LNCAP (cell line): Measurements from ENCODE around the gene SLC5A1.

Experiments
- CTCF ChIP-seq: fragments of 450-650 bp; IDR thresholded peaks from 2 replicates; pipeline ENCODE4 v1.5.1; 2017; ENCODE audit warnings: mild to moderate bottlenecking

The SLC5A1 gene

DNA sequence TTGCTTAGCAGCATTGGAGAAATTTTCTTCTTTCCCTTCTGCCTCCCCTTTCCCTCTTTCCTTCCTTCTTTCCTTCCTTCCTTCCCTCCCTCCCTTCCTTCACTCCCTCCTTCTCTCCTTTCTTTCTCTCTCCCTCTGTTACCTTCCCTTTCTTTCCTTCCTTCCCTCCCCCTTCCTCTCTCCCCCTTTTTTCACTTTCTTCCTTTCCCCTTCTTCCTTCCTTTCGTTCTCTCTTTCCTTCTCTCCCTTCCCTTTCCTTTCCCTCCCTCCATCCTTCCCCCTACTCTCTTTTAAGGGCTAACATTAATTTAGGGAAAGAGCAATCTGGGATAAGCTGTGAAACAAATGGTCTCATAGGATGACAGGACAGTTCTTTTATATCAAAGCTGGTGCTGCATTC lies 34.1 kb downstream of the SLC5A1 start:
- TF ChIP-seq CTCF, result no peak

GRCh38 chr22:32079130-32080089 lies 36.3 kb downstream of the SLC5A1 start:
- TF ChIP-seq CTCF, result no peak

GRCh38 chr22:32080904-32081303 lies 37.8 kb downstream of the SLC5A1 start:
- TF ChIP-seq CTCF, result peak; percentile 90

DNA sequence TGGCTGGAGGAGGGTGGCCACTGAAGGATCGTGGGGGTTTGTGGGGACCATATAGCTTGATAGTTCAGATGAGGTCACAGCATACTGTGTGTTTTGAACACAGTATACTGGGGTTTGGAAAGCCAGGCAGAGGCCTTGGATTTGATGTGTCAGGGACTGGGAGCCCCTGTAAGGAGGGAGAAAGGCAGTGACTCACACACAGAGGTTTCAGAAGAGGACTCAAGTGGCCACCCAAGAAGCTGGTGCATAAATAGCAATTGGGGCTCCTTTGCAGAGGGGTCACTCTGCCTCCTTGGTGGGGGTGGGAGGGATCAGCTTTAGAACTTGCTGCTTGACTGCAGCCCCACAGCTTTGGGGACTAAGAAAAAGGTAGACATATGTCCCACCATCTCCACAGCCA lies 39.3 kb downstream of the SLC5A1 start:
- no peak for TF ChIP-seq CTCF

DNA sequence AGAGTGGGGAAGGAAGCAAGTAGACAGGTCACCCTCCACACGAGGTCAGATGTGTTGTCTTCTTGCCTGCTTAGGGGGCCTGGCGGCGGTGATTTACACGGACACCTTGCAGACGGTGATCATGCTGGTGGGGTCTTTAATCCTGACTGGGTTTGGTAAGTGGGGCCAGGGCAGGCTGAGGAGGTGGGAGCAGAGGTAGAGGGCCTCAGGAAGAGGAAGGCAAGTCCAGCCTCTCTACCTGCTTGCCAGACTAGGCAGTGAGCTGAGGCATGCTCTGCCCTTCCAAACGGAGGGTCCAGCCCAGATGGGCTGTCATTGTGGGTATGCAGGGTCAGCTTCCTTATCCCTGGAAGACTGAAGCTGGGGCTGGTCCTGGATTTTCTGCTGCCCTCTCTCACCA lies 39.9 kb downstream of the SLC5A1 start:
- no peak for TF ChIP-seq CTCF

DNA sequence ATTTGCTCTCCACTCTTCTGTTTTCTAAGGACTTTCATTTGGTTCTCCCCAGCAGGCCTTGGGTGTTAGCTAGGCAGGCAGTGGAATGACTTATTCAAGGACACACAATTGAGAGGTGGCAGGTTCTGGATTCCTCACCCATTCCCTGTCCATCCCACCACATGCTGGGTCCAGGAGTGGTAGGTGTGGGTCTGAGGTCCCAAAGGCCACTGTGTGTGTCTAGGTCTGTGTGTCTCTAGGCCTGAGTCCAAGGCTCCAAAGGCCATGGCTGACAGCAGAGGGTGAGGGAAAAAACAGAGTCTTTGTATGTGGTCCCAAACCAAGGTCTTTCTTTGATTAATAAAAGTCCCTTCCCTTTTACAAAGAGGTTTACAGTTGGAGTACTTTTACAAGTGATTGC lies 40.8 kb downstream of the SLC5A1 start:
- TF ChIP-seq CTCF, result no peak

- no peak for TF ChIP-seq CTCF
These were observed 45.0 kb downstream of the SLC5A1 start for GRCh38 chr22:32088084-32088483.

DNA sequence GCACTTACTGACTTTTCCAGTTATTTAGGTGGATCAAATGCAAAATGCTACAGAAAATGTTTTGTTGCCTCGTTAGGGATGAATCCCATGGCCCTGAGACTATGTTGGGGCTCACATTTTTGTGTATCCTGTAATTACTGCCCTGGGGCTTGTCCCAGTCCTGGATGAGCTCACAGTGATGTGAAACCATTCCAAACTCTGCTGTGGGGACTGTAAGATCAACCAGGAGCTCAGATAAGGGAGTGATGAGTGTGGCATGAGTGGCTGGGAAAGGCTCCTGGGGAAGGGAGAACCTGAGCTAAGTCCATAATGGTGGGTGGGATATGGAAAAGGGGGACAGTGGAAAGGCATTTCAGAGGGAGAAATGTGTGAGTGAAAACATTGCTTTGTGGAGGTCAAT lies 54.0 kb downstream of the SLC5A1 start:
- TF ChIP-seq CTCF, result no peak
